Lung (tissue), 12 donors: Measurements from ENCODE around the gene NFKBIB. TPM values are rescaled to one million over a fixed set of nuclear protein-coding genes. Genes with fewer than 3 reads are reported as not detected.
"Not testable (repeated sequence)": the region's sequence is repeated elsewhere in the genome, so short reads cannot be mapped to it uniquely, and the experiment has no call there.

ENCODE experiments used
- ATAC-seq: fragments of 200-7000 bp; cut with Tn5 transposase; one replicate; pipeline ENCODE4 v1.9.1; 2020; ENCODE audit warnings: moderate number of reproducible peaks; ENCODE audit not compliant: insufficient read depth, low FRiP score
- DNase-seq, 3 donors: peaks; one replicate each; pipeline ENCODE4 v3.0.0-alpha.2; 2013 to 2017
- H3K27ac ChIP-seq, 2 donors: one replicate each; pipeline ENCODE4 v1.5.1; 2013; ENCODE audit warnings: mild to moderate bottlenecking in 2 of 2, moderate library complexity in 2 of 2, control low read depth in 1 of 2, inconsistent platforms in 1 of 2, low read depth in 1 of 2, low read length in 1 of 2
- H3K27me3 ChIP-seq, 3 donors: one replicate each; pipeline ENCODE4 v1.5.1; 2013; ENCODE audit warnings: low read length in 2 of 3; ENCODE audit not compliant: control insufficient read depth in 3 of 3, insufficient read depth in 3 of 3
- H3K36me3 ChIP-seq, 4 donors: one replicate each; pipeline ENCODE4 v1.5.1; 2013; ENCODE audit warnings: low read length in 4 of 4, mild to moderate bottlenecking in 1 of 4, moderate library complexity in 1 of 4; ENCODE audit not compliant: control insufficient read depth in 4 of 4, insufficient read depth in 4 of 4
- H3K4me1 ChIP-seq, 5 donors: one replicate each; pipeline ENCODE4 v1.5.1; 2013; ENCODE audit warnings: low read length in 5 of 5, mild to moderate bottlenecking in 2 of 5, moderate library complexity in 1 of 5; ENCODE audit not compliant: control insufficient read depth in 5 of 5, insufficient read depth in 5 of 5
- H3K4me3 ChIP-seq: one replicate; pipeline ENCODE4 v1.5.1; 2013; ENCODE audit warnings: mild to moderate bottlenecking, control low read depth, moderate library complexity
- H3K9ac ChIP-seq, 2 donors: one replicate each; pipeline ENCODE4 v1.5.1; 2013; ENCODE audit warnings: low read length in 2 of 2, control low read depth in 1 of 2; ENCODE audit not compliant: insufficient read depth in 1 of 2
- H3K9me3 ChIP-seq, 4 donors: one replicate each; pipeline ENCODE4 v1.5.1; 2013; ENCODE audit warnings: low read length in 3 of 4, mild to moderate bottlenecking in 1 of 4, moderate library complexity in 1 of 4; ENCODE audit not compliant: control insufficient read depth in 4 of 4, insufficient read depth in 3 of 4
- CTCF ChIP-seq: IDR thresholded peaks from 2 replicates; pipeline ENCODE4 v1.5.1; 2012; ENCODE audit warnings: mild to moderate bottlenecking; ENCODE audit errors: control extremely low read depth, extremely low read depth
- WGBS, 2 donors: extraction: QIAGEN DNeasy Blood & Tissue Kit; methylation state at CpG; one replicate each; pipeline ENCODE4 v1.1.7; 2013; 5-methylcytosine and 5-hydroxymethylcytosine counted together
- polyA plus RNA-seq, 2 donors: library from polyadenylated mRNA; stranded (reverse); fragments of 200-250 nt; gene quantifications; one replicate each; pipeline ENCODE4 v1.2.1, GENCODE V29; 2013
- total RNA-seq, 2 donors: library from RNA; depleted of rRNA in 1 of 2; stranded (reverse); fragments of >200 nt in 1 of 2; gene quantifications; one replicate each; pipeline ENCODE4 v1.2.1, GENCODE V29; 2014 to 2021
- donor health status: control.
- donor health status: control.
- donor health status: Bipolar disorder and iron deficiency.
- donor health status: healthy.
- donor health status: DM: yes; HTN: yes; CAD: no.

Gene NFKBIB
- total and polyA plus RNA-seq, 4 donors, result 12.8 to 60.8 (median 48.8) TPM

GRCh38 chr19:38880076-38880881 is 19.5 kb upstream of the NFKBIB start:
- H3K9ac ChIP-seq, result no peak overlapping the region
- no peak overlapping the region for H3K27ac ChIP-seq
- no peak overlapping the region for H3K4me3 ChIP-seq
- H3K36me3 ChIP-seq, result peaks cover 0 to 21% (median 4%) of the 10 kb centered on the region in 4 donors
- no peaks in the 10 kb centered on the region for H3K9me3 ChIP-seq
- no peak for TF ChIP-seq CTCF
- no peaks in the 10 kb centered on the region for H3K27me3 ChIP-seq
- 94 to 95% methylated on average over 17 to 19 of the region's 19 CpGs for WGBS, 2 donors
- peaks cover 0 to 11% (median 2%) of the 10 kb centered on the region in 5 donors for H3K4me1 ChIP-seq
- DNase-seq, result no peak
- ATAC-seq, result no peak

- H3K4me3 ChIP-seq, result no peak overlapping the region
- no peaks in the 10 kb centered on the region for H3K9me3 ChIP-seq
- no peak overlapping the region for H3K27ac ChIP-seq
- H3K4me1 ChIP-seq, result peaks cover 0 to 10% (median 2%) of the 10 kb centered on the region in 5 donors
- WGBS, 2 donors, result 95% methylated on average over 19 of the region's 19 CpGs
- no peak for TF ChIP-seq CTCF
- no peaks in the 10 kb centered on the region for H3K27me3 ChIP-seq
- no peak overlapping the region for H3K9ac ChIP-seq
- no peak for DNase-seq
- no peak for ATAC-seq
- peaks cover 0 to 23% (median 5%) of the 10 kb centered on the region in 4 donors for H3K36me3 ChIP-seq
Observed at GRCh38 chr19:38880882-38881609, 18.7 kb upstream of the NFKBIB start.

- Histone ChIP-seq H3K9ac (no peak overlapping the region), H3K9me3 (no peaks in the 10 kb centered on the region), H3K27ac (no peak overlapping the region), H3K27me3 (no peaks in the 10 kb centered on the region), H3K4me3 (no peak overlapping the region), H3K36me3 (peaks cover 3 to 28% (median 7%) of the 10 kb centered on the region in 4 donors), H3K4me1 (peaks cover 0 to 4% (median under 1%) of the 10 kb centered on the region in 5 donors)
- TF ChIP-seq CTCF, result no peak
- no peak for ATAC-seq
- WGBS, 2 donors, result 94% methylated on average over 9 of the region's 9 CpGs
- DNase-seq, result no peak
Observed at GRCh38 chr19:38883286-38883685, 16.5 kb upstream of the NFKBIB start.

- not testable (repeated sequence) for H3K27ac ChIP-seq, DNase-seq, ATAC-seq, H3K9ac ChIP-seq, H3K27me3 ChIP-seq, H3K9me3 ChIP-seq, H3K4me1 ChIP-seq, H3K4me3 ChIP-seq
- peaks cover 6 to 38% (median 14%) of the 10 kb centered on the region in 4 donors for H3K36me3 ChIP-seq
- 96 to 97% methylated on average over 3 of the region's 3 CpGs for WGBS, 2 donors
Observed at GRCh38 chr19:38884691-38885090, 15.1 kb upstream of the NFKBIB start.
